Stimulated activated CD4-positive, alpha-beta T cell treated with anti-CD3 and anti-CD28 coated beads, Interleukin-4, amount 100 ng/mL, for 24 hours (primary cell): ENCODE results near the gene NDUFC2.
A peak's percentile ranks its signal among the peaks of the same experiment; 100 is the strongest.
"Not testable (repeated sequence)": the region's sequence is repeated elsewhere in the genome, so short reads cannot be mapped to it uniquely, and the experiment has no call there.

Experiments used
- DNase-seq: peaks from one replicate; pipeline ENCODE4 v3.0.0-alpha.2; 2020

NDUFC2 gene

DNA sequence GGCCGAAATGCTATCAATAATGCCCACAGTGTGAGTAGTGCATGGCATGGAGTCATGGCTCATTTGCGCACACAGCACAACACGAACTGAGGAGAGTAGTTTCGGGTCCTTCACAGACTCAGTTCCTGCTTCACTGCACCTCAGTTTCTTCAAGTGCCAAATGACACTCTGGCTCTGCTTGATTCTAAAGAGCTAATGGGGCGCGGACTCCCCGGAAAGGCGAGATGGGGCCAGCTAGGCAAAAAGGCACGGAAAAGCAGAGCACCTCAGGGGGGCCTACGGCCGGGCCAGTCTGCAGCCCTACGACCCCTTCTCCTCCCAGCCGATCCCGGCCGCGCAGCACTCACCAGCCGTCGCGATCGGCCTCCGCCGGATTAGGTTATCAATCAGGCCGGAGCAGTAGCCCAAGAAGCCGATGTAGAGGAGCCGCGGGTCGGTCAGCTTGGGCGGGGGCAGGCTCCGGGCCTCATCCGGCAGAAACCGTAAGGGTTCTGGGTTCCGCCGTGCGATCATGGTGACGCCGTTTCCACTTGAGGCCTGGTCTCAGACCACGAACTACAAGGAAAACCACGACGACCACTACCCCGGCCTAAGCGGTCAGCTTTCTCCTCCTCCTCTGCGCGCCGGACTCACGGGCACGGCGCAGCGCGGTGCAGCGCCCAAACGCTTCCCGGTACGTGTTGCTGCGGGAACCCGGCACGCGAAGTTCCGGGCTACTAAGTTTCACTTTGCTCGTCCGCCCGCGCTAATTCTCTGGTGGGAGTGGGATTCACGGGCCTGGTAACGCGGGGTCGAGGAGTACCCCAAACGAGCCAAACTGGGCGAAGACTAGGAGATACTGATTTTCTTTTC, at the start of gene NDUFC2:
Gene NDUFC2 (minus strand): TSS at position 631 of the 852 bp plus-strand sequence. CDS start 118 bp downstream, at position 513.
- peak; percentile 67 for DNase-seq

DNA sequence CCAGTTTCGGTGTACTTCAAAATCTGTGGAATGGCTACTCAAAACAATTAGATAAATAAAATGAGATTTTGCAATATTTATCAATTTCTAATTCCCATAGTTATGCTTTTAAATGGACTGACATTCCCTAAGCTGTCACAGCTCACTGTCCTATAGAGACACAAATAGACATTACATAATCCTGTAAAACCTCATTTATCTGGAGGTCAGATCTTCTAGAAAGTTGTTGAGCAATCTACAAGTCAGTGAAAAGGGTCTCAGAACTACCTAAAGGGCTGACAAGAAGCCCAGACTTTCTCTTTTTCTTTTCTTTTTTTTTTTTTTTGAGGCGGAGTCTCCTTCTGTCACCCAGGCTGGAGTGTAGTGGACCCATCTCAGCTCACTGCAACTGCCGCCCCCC, 47.7 kb upstream of the NDUFC2 start:
- DNase-seq: no peak

- DNase-seq: no peak
These were observed 33.1 kb upstream of the NDUFC2 start for GRCh38 chr11:78112582-78113275.

DNA sequence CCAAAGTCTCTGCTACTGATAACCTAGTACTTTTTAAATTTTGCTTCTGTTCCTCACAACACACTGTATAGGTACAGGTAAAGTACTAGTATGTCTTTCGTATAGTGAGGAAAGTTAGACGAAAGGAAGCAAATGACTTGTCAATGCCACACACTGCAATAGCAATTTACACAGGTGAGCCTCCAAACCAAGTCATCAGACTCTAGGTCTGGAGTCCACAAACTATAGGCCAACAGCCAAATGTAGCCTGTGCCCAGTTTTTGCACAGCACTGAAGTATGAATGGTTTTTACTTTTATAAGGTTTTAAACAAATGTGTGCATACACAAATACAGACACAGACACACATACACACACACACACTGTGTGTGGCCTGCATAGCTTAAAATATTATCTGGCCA, 31.6 kb upstream of the NDUFC2 start:
- no peak for DNase-seq

DNA sequence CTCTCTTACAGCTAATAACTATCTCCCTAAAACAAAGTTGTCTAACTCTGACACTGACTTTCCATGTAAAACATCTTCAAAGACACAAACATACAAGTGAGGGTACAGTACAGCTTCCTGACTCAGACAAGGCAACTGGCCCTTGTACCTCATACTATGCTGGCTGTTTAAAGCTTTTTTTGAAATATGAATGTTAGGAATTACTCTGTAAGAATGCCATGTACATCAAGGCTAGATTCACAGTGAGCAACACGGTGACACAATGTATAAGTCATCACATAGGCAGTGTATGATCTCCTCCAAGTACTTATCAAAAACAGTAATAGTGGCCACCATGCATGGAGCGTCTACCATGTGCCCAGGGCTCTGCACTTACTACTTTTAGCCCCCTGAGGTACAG, 31.2 kb upstream of the NDUFC2 start:
- DNase-seq: no peak

DNA sequence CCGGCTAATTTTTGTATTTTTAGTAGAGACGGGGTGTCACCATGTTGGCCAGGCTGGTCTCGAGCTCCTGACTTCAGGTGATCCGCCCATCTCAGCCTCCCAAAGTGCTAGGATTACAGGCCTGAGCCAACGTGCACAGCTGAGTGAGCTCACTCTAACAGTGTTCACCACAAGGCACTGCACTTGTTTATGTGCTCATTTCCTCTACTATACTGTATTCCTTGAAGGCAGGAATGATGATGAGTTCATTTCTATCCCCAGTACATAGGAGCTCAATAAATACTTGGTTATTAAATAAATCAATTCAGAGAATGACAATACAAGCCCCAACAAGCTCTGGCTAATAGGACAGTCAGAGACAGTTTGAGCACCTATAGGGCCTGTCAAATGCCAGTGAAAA, 30.7 kb upstream of the NDUFC2 start:
- no peak for DNase-seq

GRCh38 chr11:78109081-78110015, 29.7 kb upstream of the NDUFC2 start:
- no peak for DNase-seq

DNA sequence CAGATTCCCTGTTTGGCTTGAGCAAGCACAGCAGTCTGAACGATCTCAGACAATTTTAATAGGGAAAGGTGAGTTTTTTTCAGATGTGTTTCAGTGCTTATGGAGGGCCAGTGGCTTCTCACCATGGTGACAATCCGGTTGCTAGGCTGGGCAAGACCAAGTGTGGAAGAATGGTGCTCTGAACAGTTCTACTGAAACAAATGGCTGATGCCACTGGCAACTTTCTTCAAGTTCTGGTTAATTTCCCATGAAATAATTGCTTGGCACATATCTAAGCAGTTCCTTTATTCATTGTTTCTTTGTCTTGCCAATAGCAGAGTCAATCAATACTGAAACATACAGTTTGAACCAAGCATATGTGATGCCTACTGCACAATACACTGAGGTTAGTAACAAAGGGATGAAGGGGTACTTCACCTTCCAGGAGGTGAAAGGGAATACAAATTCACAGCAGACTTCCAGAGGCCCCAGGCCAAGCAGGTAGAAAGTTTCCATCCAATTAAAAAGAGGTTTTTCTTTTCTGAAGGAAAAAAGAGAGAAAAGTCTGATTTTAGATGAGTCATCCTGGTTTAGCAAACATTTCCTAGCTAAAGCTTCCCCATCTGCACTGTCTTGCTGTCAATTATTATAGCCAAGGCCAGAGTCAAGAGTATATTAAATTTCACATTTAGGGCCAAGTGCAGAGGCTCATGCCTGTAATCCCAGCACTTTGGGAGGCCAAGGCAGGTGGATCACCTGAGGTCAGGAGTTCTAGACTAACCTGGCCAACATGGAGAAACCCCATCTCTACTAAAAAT, 21.2 kb upstream of the NDUFC2 start:
- no peak for DNase-seq

GRCh38 chr11:78100261-78100660, 20.6 kb upstream of the NDUFC2 start:
- DNase-seq: no peak

GRCh38 chr11:78099666-78100065, 20.0 kb upstream of the NDUFC2 start:
- DNase-seq: no peak

GRCh38 chr11:78097666-78098385, 18.2 kb upstream of the NDUFC2 start:
- no peak for DNase-seq

DNA sequence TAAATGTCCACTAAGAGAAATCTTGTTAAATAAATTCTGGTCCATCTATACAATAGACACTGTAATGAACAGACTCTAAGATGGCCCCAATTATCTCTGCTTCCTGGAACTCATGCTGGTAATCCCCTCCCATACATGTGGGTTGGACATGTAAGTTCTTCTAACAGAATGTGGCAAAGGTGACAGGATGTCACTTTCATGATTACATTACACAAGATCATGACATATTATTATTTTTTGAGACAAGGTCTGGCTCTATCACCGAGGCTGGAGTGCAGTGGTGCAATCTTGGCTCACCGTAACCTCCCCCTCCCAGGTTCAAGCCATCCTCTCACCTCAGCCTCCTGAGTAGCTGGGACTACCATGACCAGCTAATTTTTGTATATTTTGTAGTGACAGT, 14.6 kb upstream of the NDUFC2 start:
- no peak for DNase-seq

- not testable (repeated sequence) for DNase-seq
These were observed 6.9 kb upstream of the NDUFC2 start for GRCh38 chr11:78086521-78087074.

- no peak for DNase-seq
These were observed 6.3 kb upstream of the NDUFC2 start for GRCh38 chr11:78085972-78086371.

GRCh38 chr11:78084506-78084905, 4.8 kb upstream of the NDUFC2 start:
- not testable (repeated sequence) for DNase-seq

DNA sequence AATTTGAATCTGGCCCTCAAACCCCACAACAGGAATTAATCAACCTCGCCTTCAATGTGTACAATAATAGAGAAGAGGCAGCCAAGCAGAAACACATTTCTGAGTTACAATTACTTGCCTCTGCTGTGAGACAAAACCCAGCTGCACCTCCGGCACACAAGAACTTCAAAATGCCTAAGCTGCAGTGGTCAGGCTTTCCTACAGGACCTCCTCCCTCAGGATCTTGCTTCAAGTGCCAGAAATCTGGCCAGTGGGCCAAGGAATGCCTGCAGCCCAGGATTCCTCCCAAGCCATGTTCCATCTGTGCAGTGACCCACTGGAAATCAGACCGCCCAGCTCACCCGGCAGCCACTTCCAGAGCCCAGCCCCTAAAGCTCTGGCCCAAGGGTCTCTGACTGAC, 3.4 kb upstream of the NDUFC2 start:
- DNase-seq: no peak

DNA sequence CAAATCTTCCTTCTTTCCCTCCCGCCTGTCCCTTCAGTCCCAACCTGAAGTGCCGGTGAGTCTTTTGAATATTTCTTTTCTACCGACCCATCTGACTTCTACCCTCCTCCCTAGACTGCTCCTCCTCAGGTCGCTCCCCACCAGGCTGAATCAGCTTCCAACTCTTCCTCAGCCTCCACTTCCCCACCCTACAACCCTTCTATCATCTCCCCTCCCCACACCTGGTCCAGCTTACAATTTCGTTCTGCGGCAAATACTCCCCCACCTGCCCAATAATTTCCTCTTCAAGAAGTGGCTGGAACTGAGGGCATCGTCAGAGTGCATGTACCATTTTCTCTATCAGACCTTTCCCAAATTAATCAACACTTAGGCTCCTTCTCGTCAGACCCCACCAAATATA, 2.5 kb upstream of the NDUFC2 start:
- no peak for DNase-seq

GRCh38 chr11:78081583-78081982, 1.9 kb upstream of the NDUFC2 start:
- DNase-seq: no peak

DNA sequence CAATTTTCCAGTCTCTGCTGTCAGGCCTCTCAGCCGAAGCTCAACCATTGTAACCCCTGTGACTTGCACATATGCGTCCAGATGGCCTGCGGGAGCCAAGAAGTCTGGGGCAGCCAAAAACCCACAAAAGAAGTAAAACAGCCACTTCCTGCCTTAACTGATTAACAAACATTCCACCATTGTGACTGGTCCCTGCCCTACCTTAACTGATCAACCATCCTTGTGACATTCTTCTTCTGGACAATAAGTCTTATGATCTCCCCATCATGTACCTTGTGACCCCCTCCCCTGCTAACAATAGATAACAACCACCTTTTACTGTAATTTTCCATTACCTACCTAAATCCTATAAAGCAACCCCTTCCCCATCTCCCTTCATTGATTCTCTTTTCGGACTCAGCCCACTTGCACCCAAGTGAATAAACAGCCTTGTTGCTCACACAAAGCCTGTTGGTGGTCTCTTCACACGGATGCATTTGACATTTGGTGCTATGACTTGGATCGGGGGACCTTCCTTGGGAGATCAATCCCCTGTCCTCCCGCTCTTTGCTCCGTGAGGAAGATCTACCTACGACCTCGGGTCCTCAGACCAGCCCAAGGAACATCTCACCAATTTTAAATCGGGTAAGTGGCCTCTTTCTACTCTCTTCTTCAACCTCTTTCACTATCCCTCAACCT, 1.3 kb upstream of the NDUFC2 start:
- DNase-seq: no peak

- no peak for DNase-seq
These were observed 589 bp upstream of the NDUFC2 start for GRCh38 chr11:78080084-78080817.
